Liver (tissue), 3 donors: ENCODE measurements around the gene GPRC5B.

ENCODE experiments used
- CTCF ChIP-seq: fragments of 150-350 bp; IDR thresholded peaks from 2 replicates; pipeline ENCODE4 v1.5.1; 2017; ENCODE audit warnings: improper control_type of control experiment, low read depth, low read length; ENCODE audit not compliant: missing input control
- FOXA1 ChIP-seq: IDR thresholded peaks from 2 replicates; pipeline ENCODE4 v1.6.1; 2016; ENCODE audit warnings: antibody characterized with exemption
- GABPA ChIP-seq, 2 donors: IDR thresholded peaks in 1 of 2; conservative IDR thresholded peaks in 1 of 2; 2 replicates each; pipeline ENCODE4 v1.6.1; 2016; ENCODE audit warnings: antibody characterized with exemption in 2 of 2, mild to moderate bottlenecking in 1 of 2, moderate library complexity in 1 of 2
- MAX ChIP-seq: IDR thresholded peaks from 2 replicates; pipeline ENCODE4 v1.6.1; 2016; ENCODE audit warnings: antibody characterized with exemption
- RAD21 ChIP-seq, 2 donors: IDR thresholded peaks; 2 replicates each; pipeline ENCODE4 v1.6.1; 2016; ENCODE audit warnings: antibody characterized with exemption in 2 of 2, mild to moderate bottlenecking in 2 of 2
- TAF1 ChIP-seq: conservative IDR thresholded peaks from 2 replicates; pipeline ENCODE4 v1.6.1; 2016; ENCODE audit warnings: antibody characterized with exemption, mild to moderate bottlenecking
- donor health status: healthy.
- donor health status: healthy.

GRCh38 chr16:19861133-19861532 is 23.5 kb downstream of the GPRC5B start:
- no peak for TF ChIP-seq CTCF
- TF ChIP-seq RAD21 (IDR thresholded peaks at IDR 0.05): no peak
- no peak for TF ChIP-seq TAF1
- no peak for TF ChIP-seq FOXA1
- no peak for TF ChIP-seq MAX
- TF ChIP-seq GABPA (IDR thresholded peaks at IDR 0.05 in 1 of 2, conservative IDR thresholded peaks at IDR 0.05 in 1 of 2): no peak
